OCI-LY1 (cell line): ENCODE data around the gene CCNC.

Source experiments
- EZH2 ChIP-seq: fragments of 200-600 bp; sonication (generic), shearing (Covaris generic); IDR thresholded peaks from 2 replicates; pipeline ENCODE4 v1.8.0; 2017; ENCODE audit warnings: borderline replicate concordance, mixed run types, mild to moderate bottlenecking, antibody characterized with exemption, low read length, moderate library complexity, mixed read lengths
- TF ChIP-seq, protein P1 (sequence below): fragments of 200-600 bp; sonication (generic), shearing (Covaris generic); IDR thresholded peaks from 2 replicates; pipeline ENCODE4 v1.5.1; 2017; ENCODE audit warnings: mild to moderate bottlenecking, antibody characterized with exemption, low read length, moderate library complexity, mixed read lengths

DNA sequence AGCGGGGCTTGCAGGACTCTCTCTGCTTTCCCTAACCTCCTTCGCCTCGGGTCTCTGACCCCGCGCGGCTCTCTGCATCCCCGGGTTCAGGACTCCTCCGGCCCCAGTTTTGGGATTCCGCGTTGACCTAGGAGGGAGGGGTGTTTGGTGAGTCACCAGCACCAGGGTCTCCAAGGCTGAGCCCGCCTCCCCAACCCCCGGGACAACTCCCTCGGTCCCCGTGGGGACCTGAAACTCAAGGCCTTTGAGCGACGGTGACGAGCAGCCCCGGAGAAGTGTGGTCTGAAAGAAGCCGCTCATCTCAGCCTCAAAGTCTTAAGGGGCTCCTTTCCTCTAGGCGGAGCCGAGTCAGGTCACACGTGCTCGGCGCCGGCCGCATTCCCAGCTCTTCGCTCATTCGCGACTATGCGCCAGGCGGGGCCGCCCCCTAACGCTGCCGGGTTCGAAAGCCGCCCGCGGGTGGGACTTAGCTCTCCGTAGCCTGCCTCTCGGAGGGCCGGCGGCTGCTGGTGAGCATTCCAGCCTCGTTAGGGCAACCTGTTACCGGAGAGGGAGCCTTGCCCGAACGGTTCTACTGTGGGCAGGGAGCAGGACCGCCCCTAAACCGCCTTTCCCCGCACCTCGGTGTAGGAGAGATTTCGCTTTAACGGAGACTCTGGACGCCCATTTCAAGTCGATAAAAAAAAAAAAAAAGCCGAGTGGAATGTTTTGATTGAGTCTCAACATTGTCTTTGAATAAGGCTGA, 35.1 kb upstream of the CCNC start:
- TF ChIP-seq, protein P1, sequence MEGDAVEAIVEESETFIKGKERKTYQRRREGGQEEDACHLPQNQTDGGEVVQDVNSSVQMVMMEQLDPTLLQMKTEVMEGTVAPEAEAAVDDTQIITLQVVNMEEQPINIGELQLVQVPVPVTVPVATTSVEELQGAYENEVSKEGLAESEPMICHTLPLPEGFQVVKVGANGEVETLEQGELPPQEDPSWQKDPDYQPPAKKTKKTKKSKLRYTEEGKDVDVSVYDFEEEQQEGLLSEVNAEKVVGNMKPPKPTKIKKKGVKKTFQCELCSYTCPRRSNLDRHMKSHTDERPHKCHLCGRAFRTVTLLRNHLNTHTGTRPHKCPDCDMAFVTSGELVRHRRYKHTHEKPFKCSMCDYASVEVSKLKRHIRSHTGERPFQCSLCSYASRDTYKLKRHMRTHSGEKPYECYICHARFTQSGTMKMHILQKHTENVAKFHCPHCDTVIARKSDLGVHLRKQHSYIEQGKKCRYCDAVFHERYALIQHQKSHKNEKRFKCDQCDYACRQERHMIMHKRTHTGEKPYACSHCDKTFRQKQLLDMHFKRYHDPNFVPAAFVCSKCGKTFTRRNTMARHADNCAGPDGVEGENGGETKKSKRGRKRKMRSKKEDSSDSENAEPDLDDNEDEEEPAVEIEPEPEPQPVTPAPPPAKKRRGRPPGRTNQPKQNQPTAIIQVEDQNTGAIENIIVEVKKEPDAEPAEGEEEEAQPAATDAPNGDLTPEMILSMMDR, result no peak
- TF ChIP-seq EZH2, result no peak
